Measurements from ENCODE around the gene UGGT1. TPM values are rescaled to one million over a fixed set of nuclear protein-coding genes. Genes with fewer than 3 reads are reported as not detected.

Gene UGGT1
- polyA plus RNA-seq, 1 donor (not counting 4 experiments of a cell fraction or from before 2014, with no cell fraction given), result 26.7 TPM

GRCh38 chr2:128064353-128064752 lies 26.6 kb upstream of the UGGT1 start:
- no peak overlapping the region for H3K27ac ChIP-seq (ENCODE audit: control insufficient read depth, insufficient read depth, low read length)
- FAIRE-seq, result no peak

GRCh38 chr2:128069769-128070168 lies 21.2 kb upstream of the UGGT1 start:
- Histone ChIP-seq H3K4me1 (ENCODE audit: control insufficient read depth, extremely low read depth, insufficient read depth, low read length) (no peaks in the 10 kb centered on the region), H3K4me3 (ENCODE audit: control insufficient read depth in 2 of 3, extremely low read depth in 1 of 3, insufficient read depth in 2 of 3, low read depth in 1 of 3, low read length in 3 of 3) (no peak overlapping the region), H3K27ac (ENCODE audit: control insufficient read depth, insufficient read depth, low read length) (no peak overlapping the region), H3K9ac (ENCODE audit: control insufficient read depth, extremely low read depth, insufficient read depth, low read length) (no peak overlapping the region), H3K36me3 (ENCODE audit: control insufficient read depth in 2 of 2, extremely low read depth in 1 of 2, insufficient read depth in 2 of 2, low read length in 2 of 2) (no peaks in the 10 kb centered on the region), H3K79me2 (ENCODE audit: control insufficient read depth, insufficient read depth, low read length) (no peaks in the 10 kb centered on the region), H3K9me3 (ENCODE audit: control insufficient read depth, low read depth, low read length) (no peaks in the 10 kb centered on the region), H4K20me1 (ENCODE audit: control insufficient read depth, extremely low read depth, insufficient read depth, low read length) (no peaks in the 10 kb centered on the region), H3K4me2 (ENCODE audit: control insufficient read depth, extremely low read depth, insufficient read depth, low read depth, low read length) (no peak overlapping the region), H3K9me1 (ENCODE audit: control insufficient read depth, extremely low read depth, insufficient read depth, low read length) (no peaks in the 10 kb centered on the region), H2AFZ (ENCODE audit: control insufficient read depth, low read length) (no peak overlapping the region), H3K27me3 (ENCODE audit: control insufficient read depth, extremely low read depth, insufficient read depth, low read length) (no peaks in the 10 kb centered on the region)
- dilution Hi-C loops (cut with MboI; ENCODE audit: extremely low pct_ligation_motif_present, low sequenced_read_pairs), result no loop called here
- TF ChIP-seq EZH2 (IDR thresholded peaks at IDR 0.05; ENCODE audit: low read length), result no peak
- no peak for TF ChIP-seq CTCF (optimal IDR thresholded peaks at IDR 0.05 in 1 of 3, IDR thresholded peaks at IDR 0.05 in 1 of 3, conservative IDR thresholded peaks at IDR 0.05 in 1 of 3; ENCODE audit: extremely low read depth in 1 of 3, insufficient read depth in 2 of 3, low read length in 3 of 3)
- no peak for FAIRE-seq
- no peak for DNase-seq (ENCODE audit: low read depth, low spot score)

More at GRCh38 chr2:128064353-128064752, 26.6 kb upstream of the UGGT1 start:
- no peaks in the 10 kb centered on the region for H3K36me3 ChIP-seq (ENCODE audit: control insufficient read depth in 2 of 2, extremely low read depth in 1 of 2, insufficient read depth in 2 of 2, low read length in 2 of 2)
- no peaks in the 10 kb centered on the region for H3K4me1 ChIP-seq (ENCODE audit: control insufficient read depth, extremely low read depth, insufficient read depth, low read length)
- H3K79me2 ChIP-seq (ENCODE audit: control insufficient read depth, insufficient read depth, low read length), result no peaks in the 10 kb centered on the region
- H3K9ac ChIP-seq (ENCODE audit: control insufficient read depth, extremely low read depth, insufficient read depth, low read length), result no peak overlapping the region
- no peak overlapping the region for H3K4me3 ChIP-seq (ENCODE audit: control insufficient read depth in 2 of 3, extremely low read depth in 1 of 3, insufficient read depth in 2 of 3, low read depth in 1 of 3, low read length in 3 of 3)
- dilution Hi-C loops (cut with MboI; ENCODE audit: extremely low pct_ligation_motif_present, low sequenced_read_pairs), result no loop called here
- no peak overlapping the region for H3K4me2 ChIP-seq (ENCODE audit: control insufficient read depth, extremely low read depth, insufficient read depth, low read depth, low read length)
- H3K9me3 ChIP-seq (ENCODE audit: control insufficient read depth, low read depth, low read length), result no peaks in the 10 kb centered on the region
- no peak overlapping the region for H2AFZ ChIP-seq (ENCODE audit: control insufficient read depth, low read length)
- H4K20me1 ChIP-seq (ENCODE audit: control insufficient read depth, extremely low read depth, insufficient read depth, low read length), result no peaks in the 10 kb centered on the region
- DNase-seq (ENCODE audit: low read depth, low spot score), result no peak
- no peaks in the 10 kb centered on the region for H3K9me1 ChIP-seq (ENCODE audit: control insufficient read depth, extremely low read depth, insufficient read depth, low read length)
- no peaks in the 10 kb centered on the region for H3K27me3 ChIP-seq (ENCODE audit: control insufficient read depth, extremely low read depth, insufficient read depth, low read length)
- TF ChIP-seq EZH2 (IDR thresholded peaks at IDR 0.05; ENCODE audit: low read length) (no peak), CTCF (optimal IDR thresholded peaks at IDR 0.05 in 1 of 3, IDR thresholded peaks at IDR 0.05 in 1 of 3, conservative IDR thresholded peaks at IDR 0.05 in 1 of 3; ENCODE audit: extremely low read depth in 1 of 3, insufficient read depth in 2 of 3, low read length in 3 of 3) (no peak)

All from keratinocyte (primary cell).